ENCODE data around the gene SLC16A8. TPM values are rescaled to one million over a fixed set of nuclear protein-coding genes. Genes with fewer than 3 reads are reported as not detected.

The SLC16A8 gene
- total and polyA plus RNA-seq, 2 of the 13 experiments (the other 11 are each of a cell fraction or from before 2014, with no cell fraction given), result not detected

- TF ChIP-seq NFE2 (CRISPR knock-in tag; IDR thresholded peaks at IDR 0.05), result no peak
- no peak; the same call in 1 of the 2 replicates for TF ChIP-seq RBFOX2 (IDR thresholded peaks at IDR 0.05; ENCODE audit: low read depth, low read length)
- no peak for TF ChIP-seq ZEB1 (IDR thresholded peaks at IDR 0.05; ENCODE audit: insufficient replicate concordance, low read depth)
- peak; percentile 13; the same call in 1 of the 2 replicates for TF ChIP-seq HNF4A (CRISPR knock-in tag; IDR thresholded peaks at IDR 0.05)
- TF ChIP-seq ZMAT5 (CRISPR knock-in tag; IDR thresholded peaks at IDR 0.05; ENCODE audit: borderline replicate concordance, low read depth), result no peak
- TF ChIP-seq ZNF275 (CRISPR knock-in tag; IDR thresholded peaks at IDR 0.05; ENCODE audit: borderline replicate concordance), result 0 out of 2 replicates have a peak, but pooled peaks have one; percentile 31
- peak; percentile 34 for TF ChIP-seq CTCF (CRISPR knock-in tag; IDR thresholded peaks at IDR 0.05)
- TF ChIP-seq ZFP36L2 (CRISPR knock-in tag; IDR thresholded peaks at IDR 0.05), result no peak
- TF ChIP-seq ZNF891 (CRISPR knock-in tag; IDR thresholded peaks at IDR 0.05), result peak; percentile 73
- TF ChIP-seq AHR (CRISPR knock-in tag; IDR thresholded peaks at IDR 0.05), result no peak
- no peak for TF ChIP-seq CENPT (CRISPR knock-in tag; IDR thresholded peaks at IDR 0.05; ENCODE audit: low read depth)
- TF ChIP-seq ZNF274 (CRISPR knock-in tag; IDR thresholded peaks at IDR 0.05), result 0 out of 2 replicates have a peak, but pooled peaks have one; percentile 16
- TF ChIP-seq ZNF513 (CRISPR knock-in tag; conservative IDR thresholded peaks at IDR 0.05), result no peak
- no peak for TF ChIP-seq ZNF33B (CRISPR knock-in tag; IDR thresholded peaks at IDR 0.05)
- no peak for TF ChIP-seq HINFP (CRISPR knock-in tag; IDR thresholded peaks at IDR 0.05; ENCODE audit: low read depth)
- TF ChIP-seq ZNF629 (CRISPR knock-in tag; conservative IDR thresholded peaks at IDR 0.05), result peak; percentile 90
These were observed 23.0 kb upstream of the SLC16A8 start (continued) for GRCh38 chr22:38106814-38107578.
